Loucy (cell line): ENCODE data around the gene PDE4D.

Experiments
- H2AFZ ChIP-seq: fragments of 200-600 bp; sonication (generic); 2 replicates; pipeline ENCODE4 v1.6.0; 2016; ENCODE audit warnings: antibody characterized with exemption, mild to moderate bottlenecking, low read length, moderate library complexity
- H3F3A ChIP-seq: fragments of 200-600 bp; 2 replicates; pipeline ENCODE4 v1.6.0; 2016; ENCODE audit warnings: antibody characterized with exemption, low read depth, mild to moderate bottlenecking
- H3K27me3 ChIP-seq: fragments of 200-600 bp; sonication (generic); 2 replicates; pipeline ENCODE4 v1.6.1; 2014; ENCODE audit warnings: low read length, mild to moderate bottlenecking; ENCODE audit not compliant: insufficient read depth, poor library complexity, severe bottlenecking
- H3K36me3 ChIP-seq: fragments of 200-600 bp; sonication (generic); 2 replicates; pipeline ENCODE4 v1.6.1; 2016; ENCODE audit warnings: low read length; ENCODE audit not compliant: insufficient read depth
- H3K4me1 ChIP-seq: fragments of 200-600 bp; sonication (generic); 2 replicates; pipeline ENCODE4 v1.5.1; 2014; ENCODE audit warnings: low read length, mild to moderate bottlenecking; ENCODE audit not compliant: insufficient read depth, poor library complexity, severe bottlenecking
- H3K4me2 ChIP-seq: fragments of 200-600 bp; sonication (generic); 2 replicates; pipeline ENCODE4 v1.6.0; 2014; ENCODE audit warnings: antibody characterized with exemption, low read length, low read depth, mild to moderate bottlenecking; ENCODE audit not compliant: poor library complexity, severe bottlenecking
- H3K4me3 ChIP-seq: fragments of 200-600 bp; sonication (generic); 2 replicates; pipeline ENCODE4 v1.5.1; 2014; ENCODE audit warnings: low read length, mild to moderate bottlenecking, mixed read lengths; ENCODE audit not compliant: poor library complexity, severe bottlenecking
- H3K79me2 ChIP-seq: fragments of 200-600 bp; sonication (generic); 2 replicates; pipeline ENCODE4 v1.6.1; 2014; ENCODE audit warnings: low read length; ENCODE audit not compliant: insufficient read depth
- H3K9ac ChIP-seq: fragments of 200-600 bp; sonication (generic); 2 replicates; pipeline ENCODE4 v1.6.0; 2014; ENCODE audit warnings: mild to moderate bottlenecking, low read depth, low read length, moderate library complexity; ENCODE audit not compliant: poor library complexity, severe bottlenecking
- H3K9me2 ChIP-seq: fragments of 200-600 bp; sonication (generic); replicated peaks from 2 replicates; pipeline ENCODE4 v1.6.1; 2016; ENCODE audit warnings: low read depth, low read length, mixed read lengths
- H3K9me3 ChIP-seq: fragments of 200-600 bp; sonication (generic); 2 replicates; pipeline ENCODE4 v1.6.1; 2014; ENCODE audit warnings: mild to moderate bottlenecking, antibody characterized with exemption, low read length, low read depth; ENCODE audit not compliant: insufficient read depth
- H4K20me1 ChIP-seq: fragments of 200-600 bp; sonication (generic); 2 replicates; pipeline ENCODE4 v1.6.0; 2014; ENCODE audit warnings: antibody characterized with exemption, low read length, mild to moderate bottlenecking; ENCODE audit not compliant: insufficient read depth, poor library complexity, severe bottlenecking
- CTCF ChIP-seq: fragments of 200-600 bp; sonication (generic); conservative IDR thresholded peaks from 2 replicates; pipeline ENCODE4 v1.5.1; 2014; ENCODE audit warnings: mild to moderate bottlenecking, antibody characterized with exemption, low read length
- EZH2phosphoT487 ChIP-seq: fragments of 200-600 bp; IDR thresholded peaks from 2 replicates; pipeline ENCODE4 v1.6.1; 2018; ENCODE audit warnings: antibody characterized with exemption, mild to moderate bottlenecking, moderate library complexity, borderline replicate concordance

The PDE4D gene

GRCh38 chr5:59837071-59837470 is 56.5 kb downstream of the PDE4D start:
- Histone ChIP-seq H3K9me2 (no peaks in the 10 kb centered on the region), H3K9ac (no peak overlapping the region), H3K4me2 (no peak overlapping the region), H3F3A (no peaks in the 10 kb centered on the region), H3K27me3 (no peaks in the 10 kb centered on the region), H2AFZ (no peak overlapping the region), H3K9me3 (no peaks in the 10 kb centered on the region), H3K79me2 (no peaks in the 10 kb centered on the region), H3K36me3 (no peaks in the 10 kb centered on the region), H3K4me3 (no peak overlapping the region), H4K20me1 (no peaks in the 10 kb centered on the region), H3K4me1 (no peaks in the 10 kb centered on the region)
- TF ChIP-seq CTCF, result no peak

GRCh38 chr5:59835800-59836199 is 57.7 kb downstream of the PDE4D start:
- TF ChIP-seq CTCF (no peak), EZH2phosphoT487 (no peak)
- Histone ChIP-seq H3K4me2 (no peak overlapping the region), H3K9me2 (no peaks in the 10 kb centered on the region), H2AFZ (no peak overlapping the region), H3K9me3 (no peaks in the 10 kb centered on the region), H3K9ac (no peak overlapping the region), H3K4me1 (no peaks in the 10 kb centered on the region), H3K27me3 (no peaks in the 10 kb centered on the region), H4K20me1 (no peaks in the 10 kb centered on the region), H3K4me3 (no peak overlapping the region), H3K79me2 (no peaks in the 10 kb centered on the region), H3F3A (no peaks in the 10 kb centered on the region), H3K36me3 (no peaks in the 10 kb centered on the region)

DNA sequence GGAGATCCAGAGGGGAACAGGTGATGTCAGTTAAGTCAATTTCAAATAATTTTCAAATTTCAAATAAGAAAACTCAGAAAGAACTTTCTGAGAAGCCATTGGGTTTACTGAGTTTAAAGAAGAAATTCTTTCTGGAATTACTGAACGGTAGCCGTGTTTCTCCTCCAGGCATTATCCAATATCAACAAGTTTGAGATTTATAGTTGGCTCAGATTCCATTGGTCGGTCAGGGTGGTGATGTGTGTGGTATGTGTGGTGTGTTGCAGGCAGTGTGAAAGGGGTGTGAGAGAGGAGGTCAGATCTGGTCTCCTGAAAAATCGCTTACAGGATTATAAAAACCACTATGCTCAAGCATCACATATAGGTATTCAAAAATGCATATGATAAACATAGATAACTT is 60.1 kb downstream of the PDE4D start:
- no peaks in the 10 kb centered on the region for H3K79me2 ChIP-seq
- no peaks in the 10 kb centered on the region for H3K36me3 ChIP-seq
- no peaks in the 10 kb centered on the region for H3K27me3 ChIP-seq
- no peaks in the 10 kb centered on the region for H3K9me2 ChIP-seq
- no peaks in the 10 kb centered on the region for H3F3A ChIP-seq
- no peaks in the 10 kb centered on the region for H3K4me1 ChIP-seq
- H3K4me2 ChIP-seq, result no peak overlapping the region
- no peak overlapping the region for H2AFZ ChIP-seq
- H3K9me3 ChIP-seq, result no peaks in the 10 kb centered on the region
- no peak overlapping the region for H3K9ac ChIP-seq
- H4K20me1 ChIP-seq, result no peaks in the 10 kb centered on the region
- no peak overlapping the region for H3K4me3 ChIP-seq
- TF ChIP-seq EZH2phosphoT487 (no peak), CTCF (no peak)
